Measurements from ENCODE around the gene LRWD1. TPM values are rescaled to one million over a fixed set of nuclear protein-coding genes. Genes with fewer than 3 reads are reported as not detected.
A peak's percentile ranks its signal among the peaks of the same experiment; 100 is the strongest.

The LRWD1 gene
- total RNA-seq, 1 experiment from 2014 or later, result 39.6 TPM

DNA sequence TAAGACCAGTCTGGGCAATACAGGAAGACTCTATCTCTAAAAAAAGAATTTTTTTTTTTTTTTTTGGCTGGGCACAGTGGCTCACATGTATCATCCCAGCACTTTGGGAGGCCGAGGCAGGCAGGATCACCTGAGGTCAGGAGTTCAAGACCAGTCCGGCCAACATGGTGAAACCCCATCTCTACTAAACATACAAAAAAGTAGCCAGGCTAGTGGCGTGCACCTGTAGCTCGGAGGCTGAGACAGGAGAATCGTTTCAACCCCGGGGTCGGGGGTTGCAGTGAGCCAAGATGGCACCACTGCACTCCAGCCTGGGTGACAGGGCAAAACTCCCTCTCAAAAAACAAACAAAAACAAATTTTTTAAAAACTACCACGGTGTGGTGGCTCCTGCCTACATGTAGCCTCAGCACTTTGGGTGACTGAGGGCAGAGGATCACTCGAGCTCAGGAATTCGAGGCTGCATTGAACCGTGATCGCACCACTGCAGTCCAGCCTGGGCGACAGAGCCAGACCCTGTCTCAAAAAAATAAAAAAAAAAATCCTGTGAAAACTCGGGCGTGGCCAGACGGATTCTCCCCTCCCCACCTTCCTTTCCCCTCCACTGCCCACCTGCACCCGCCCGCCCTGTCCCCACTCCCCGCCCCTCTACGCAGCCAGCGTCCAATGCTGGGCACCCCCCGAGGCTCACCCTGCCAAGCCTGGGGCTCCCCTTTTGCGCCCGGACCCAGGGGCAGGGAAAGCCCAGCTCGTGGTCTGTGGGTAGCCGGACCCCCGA is 32.2 kb upstream of the LRWD1 start:
- ChIA-PET CTCF (interaction anchor here (0.8 to 5.3 kb wide), 4 partner anchors 20 to 36 kb away, joined by 3 to 21 read pairs (median 7); partner anchors contain the start of gene PRKRIP1), POLR2A (interaction anchor here (1.0 kb wide), 2 partner anchors 9 to 37 kb away, joined by 3 to 4 read pairs; partner anchors contain the start of gene PRKRIP1)
- Mint-ChIP-seq H3K27ac (no peak overlapping the region), H3K4me3 (peak overlapping the region; percentile 75), H3K27me3 (ENCODE audit: low read depth) (no peaks in the 10 kb centered on the region), H3K36me3 (no peaks in the 10 kb centered on the region; the same call in 1 of the 2 replicates), H3K4me1 (peaks cover 29% of the 10 kb centered on the region), H3K9me3 (no peaks in the 10 kb centered on the region)
- ATAC-seq (peak; percentile 8), DNase-seq (ENCODE audit: low spot score) (no peak)
- TF ChIP-seq, protein P1, sequence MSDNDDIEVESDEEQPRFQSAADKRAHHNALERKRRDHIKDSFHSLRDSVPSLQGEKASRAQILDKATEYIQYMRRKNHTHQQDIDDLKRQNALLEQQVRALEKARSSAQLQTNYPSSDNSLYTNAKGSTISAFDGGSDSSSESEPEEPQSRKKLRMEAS (CRISPR knock-in tag; IDR thresholded peaks at IDR 0.05), result no peak
- TF ChIP-seq ZNF423 (CRISPR knock-in tag; IDR thresholded peaks at IDR 0.05), result no peak
- TF ChIP-seq NFATC4 (CRISPR knock-in tag; IDR thresholded peaks at IDR 0.05), result no peak
- TF ChIP-seq ZNF138 (CRISPR knock-in tag; conservative IDR thresholded peaks at IDR 0.05), result no peak
- no peak for TF ChIP-seq IRF2 (CRISPR knock-in tag; IDR thresholded peaks at IDR 0.05; ENCODE audit: borderline replicate concordance, low read depth)
- TF ChIP-seq, protein P2, sequence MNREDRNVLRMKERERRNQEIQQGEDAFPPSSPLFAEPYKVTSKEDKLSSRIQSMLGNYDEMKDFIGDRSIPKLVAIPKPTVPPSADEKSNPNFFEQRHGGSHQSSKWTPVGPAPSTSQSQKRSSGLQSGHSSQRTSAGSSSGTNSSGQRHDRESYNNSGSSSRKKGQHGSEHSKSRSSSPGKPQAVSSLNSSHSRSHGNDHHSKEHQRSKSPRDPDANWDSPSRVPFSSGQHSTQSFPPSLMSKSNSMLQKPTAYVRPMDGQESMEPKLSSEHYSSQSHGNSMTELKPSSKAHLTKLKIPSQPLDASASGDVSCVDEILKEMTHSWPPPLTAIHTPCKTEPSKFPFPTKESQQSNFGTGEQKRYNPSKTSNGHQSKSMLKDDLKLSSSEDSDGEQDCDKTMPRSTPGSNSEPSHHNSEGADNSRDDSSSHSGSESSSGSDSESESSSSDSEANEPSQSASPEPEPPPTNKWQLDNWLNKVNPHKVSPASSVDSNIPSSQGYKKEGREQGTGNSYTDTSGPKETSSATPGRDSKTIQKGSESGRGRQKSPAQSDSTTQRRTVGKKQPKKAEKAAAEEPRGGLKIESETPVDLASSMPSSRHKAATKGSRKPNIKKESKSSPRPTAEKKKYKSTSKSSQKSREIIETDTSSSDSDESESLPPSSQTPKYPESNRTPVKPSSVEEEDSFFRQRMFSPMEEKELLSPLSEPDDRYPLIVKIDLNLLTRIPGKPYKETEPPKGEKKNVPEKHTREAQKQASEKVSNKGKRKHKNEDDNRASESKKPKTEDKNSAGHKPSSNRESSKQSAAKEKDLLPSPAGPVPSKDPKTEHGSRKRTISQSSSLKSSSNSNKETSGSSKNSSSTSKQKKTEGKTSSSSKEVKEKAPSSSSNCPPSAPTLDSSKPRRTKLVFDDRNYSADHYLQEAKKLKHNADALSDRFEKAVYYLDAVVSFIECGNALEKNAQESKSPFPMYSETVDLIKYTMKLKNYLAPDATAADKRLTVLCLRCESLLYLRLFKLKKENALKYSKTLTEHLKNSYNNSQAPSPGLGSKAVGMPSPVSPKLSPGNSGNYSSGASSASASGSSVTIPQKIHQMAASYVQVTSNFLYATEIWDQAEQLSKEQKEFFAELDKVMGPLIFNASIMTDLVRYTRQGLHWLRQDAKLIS (CRISPR knock-in tag; IDR thresholded peaks at IDR 0.05; ENCODE audit: borderline replicate concordance), result no peak

DNA sequence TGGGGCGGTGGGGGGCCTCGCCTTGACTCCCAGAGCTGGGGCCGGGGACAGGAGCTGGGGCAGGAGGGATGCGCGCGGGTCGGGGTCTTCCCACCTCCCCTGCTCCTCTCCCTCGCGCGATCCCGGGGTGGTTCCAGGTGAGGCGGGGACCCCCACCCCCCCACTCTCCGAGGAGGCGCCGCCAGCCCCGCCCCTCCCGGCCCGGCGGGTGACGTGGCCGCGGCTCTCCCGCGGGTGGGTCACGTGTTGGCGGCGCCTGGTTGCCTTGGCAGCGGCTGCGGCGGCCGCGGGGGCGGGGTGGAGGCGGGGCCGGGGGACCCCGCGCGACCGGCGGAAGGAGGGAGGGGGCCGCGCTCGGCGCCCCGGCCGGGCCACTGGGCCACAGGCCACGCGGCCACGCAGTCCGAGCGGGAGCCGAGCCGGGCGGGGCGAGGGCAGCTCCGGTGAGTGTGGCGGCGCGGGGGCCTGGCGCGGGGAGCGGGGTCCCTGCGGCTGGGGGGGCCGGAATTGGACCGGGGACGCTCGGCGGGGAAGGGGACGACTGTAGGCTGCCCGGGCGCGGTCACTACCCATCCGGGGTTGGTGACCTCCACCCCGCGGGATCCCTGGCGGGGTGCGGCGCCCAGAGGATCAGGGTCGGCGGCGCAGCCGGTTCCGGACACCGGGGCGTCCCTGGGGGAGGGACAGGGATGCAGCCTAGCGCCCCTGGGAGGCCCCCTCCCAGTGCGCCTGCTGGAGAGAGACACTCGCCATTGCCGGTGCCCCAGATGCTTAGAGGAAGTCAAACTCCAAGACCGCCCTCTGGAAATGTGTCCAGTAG is 31.4 kb upstream of the LRWD1 start, which contains the start of gene ORAI2:
ORAI2 (plus strand) TSS at position 357 of the 820 bp plus-strand sequence. CDS start 5,382 bp downstream, outside the sequence.
- ATAC-seq (peak; percentile 53), DNase-seq (ENCODE audit: low spot score) (peak; percentile 75)
- Mint-ChIP-seq H3K4me1 (peaks cover 29% of the 10 kb centered on the region), H3K9me3 (no peaks in the 10 kb centered on the region), H3K27ac (no peak within 1 kb of the TSS; the same call in 1 of the 2 replicates), H3K36me3 (no peaks in the 10 kb centered on the region; the same call in 1 of the 2 replicates), H3K27me3 (ENCODE audit: low read depth) (no peaks in the 10 kb centered on the region), H3K4me3 (peak within 1 kb of the TSS; percentile 75)
- ChIA-PET POLR2A (interaction anchor here (1.0 kb wide), 1 partner anchor 38 kb away, joined by 4 read pairs; the partner anchor contains the start of gene PRKRIP1), CTCF (interaction anchor here (1.4 to 5.3 kb wide), 4 partner anchors 21 to 37 kb away, joined by 4 to 21 read pairs (median 8); partner anchors contain the start of gene PRKRIP1)
- TF ChIP-seq, protein P3, sequence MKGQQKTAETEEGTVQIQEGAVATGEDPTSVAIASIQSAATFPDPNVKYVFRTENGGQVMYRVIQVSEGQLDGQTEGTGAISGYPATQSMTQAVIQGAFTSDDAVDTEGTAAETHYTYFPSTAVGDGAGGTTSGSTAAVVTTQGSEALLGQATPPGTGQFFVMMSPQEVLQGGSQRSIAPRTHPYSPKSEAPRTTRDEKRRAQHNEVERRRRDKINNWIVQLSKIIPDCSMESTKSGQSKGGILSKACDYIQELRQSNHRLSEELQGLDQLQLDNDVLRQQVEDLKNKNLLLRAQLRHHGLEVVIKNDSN (CRISPR knock-in tag; IDR thresholded peaks at IDR 0.05), result peak; percentile 87
- TF ChIP-seq, protein P1 (CRISPR knock-in tag; IDR thresholded peaks at IDR 0.05), result no peak
- TF ChIP-seq, protein P4, sequence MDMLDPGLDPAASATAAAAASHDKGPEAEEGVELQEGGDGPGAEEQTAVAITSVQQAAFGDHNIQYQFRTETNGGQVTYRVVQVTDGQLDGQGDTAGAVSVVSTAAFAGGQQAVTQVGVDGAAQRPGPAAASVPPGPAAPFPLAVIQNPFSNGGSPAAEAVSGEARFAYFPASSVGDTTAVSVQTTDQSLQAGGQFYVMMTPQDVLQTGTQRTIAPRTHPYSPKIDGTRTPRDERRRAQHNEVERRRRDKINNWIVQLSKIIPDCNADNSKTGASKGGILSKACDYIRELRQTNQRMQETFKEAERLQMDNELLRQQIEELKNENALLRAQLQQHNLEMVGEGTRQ (CRISPR knock-in tag; IDR thresholded peaks at IDR 0.05), result peak; percentile 96
- TF ChIP-seq SOX15 (CRISPR knock-in tag; IDR thresholded peaks at IDR 0.05) (no peak), ZNF423 (CRISPR knock-in tag; IDR thresholded peaks at IDR 0.05) (peak; percentile 70), SP1 (CRISPR knock-in tag; conservative IDR thresholded peaks at IDR 0.05) (peak; percentile 50; the same call in 1 of the 2 replicates)

DNA sequence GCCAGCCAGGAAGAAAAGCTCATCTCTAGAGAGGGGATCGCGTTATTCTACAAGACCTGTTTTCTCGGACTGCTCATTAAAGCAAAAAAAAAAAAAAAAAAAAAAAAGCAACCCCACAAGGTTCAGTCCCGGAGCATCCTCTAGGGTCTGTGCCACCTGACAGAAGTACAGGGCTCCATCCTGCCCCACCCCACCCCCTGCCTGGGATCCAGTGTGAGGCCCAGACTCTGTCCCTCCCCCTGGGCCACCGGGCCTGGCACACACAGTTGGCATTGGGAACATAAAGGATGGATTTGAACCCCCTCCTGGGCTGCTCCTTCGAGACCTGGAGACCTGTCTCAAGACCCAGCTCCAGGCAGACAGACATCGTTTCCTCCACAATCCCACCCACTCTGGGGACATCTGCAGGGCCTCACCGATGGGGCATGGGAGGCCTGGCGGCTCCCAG is 30.7 kb upstream of the LRWD1 start:
- peaks cover 29% of the 10 kb centered on the region for H3K4me1 Mint-ChIP-seq
- peak overlapping the region; percentile 67 for H3K4me3 Mint-ChIP-seq
- ATAC-seq (peak; percentile 3; the same call in 1 of the 2 replicates), DNase-seq (ENCODE audit: low spot score) (no peak)
- no peak overlapping the region for H3K27ac Mint-ChIP-seq
- H3K27me3 Mint-ChIP-seq (ENCODE audit: low read depth), result no peaks in the 10 kb centered on the region
- no peaks in the 10 kb centered on the region for H3K9me3 Mint-ChIP-seq
- ChIA-PET POLR2A (no interaction called here), CTCF (interaction anchor here (2.0 to 5.3 kb wide), 2 partner anchors 22 to 30 kb away, joined by 6 to 21 read pairs; no protein-coding TSS in a partner anchor)
- H3K36me3 Mint-ChIP-seq, result no peaks in the 10 kb centered on the region; the same call in 1 of the 2 replicates
- TF ChIP-seq, protein P5, sequence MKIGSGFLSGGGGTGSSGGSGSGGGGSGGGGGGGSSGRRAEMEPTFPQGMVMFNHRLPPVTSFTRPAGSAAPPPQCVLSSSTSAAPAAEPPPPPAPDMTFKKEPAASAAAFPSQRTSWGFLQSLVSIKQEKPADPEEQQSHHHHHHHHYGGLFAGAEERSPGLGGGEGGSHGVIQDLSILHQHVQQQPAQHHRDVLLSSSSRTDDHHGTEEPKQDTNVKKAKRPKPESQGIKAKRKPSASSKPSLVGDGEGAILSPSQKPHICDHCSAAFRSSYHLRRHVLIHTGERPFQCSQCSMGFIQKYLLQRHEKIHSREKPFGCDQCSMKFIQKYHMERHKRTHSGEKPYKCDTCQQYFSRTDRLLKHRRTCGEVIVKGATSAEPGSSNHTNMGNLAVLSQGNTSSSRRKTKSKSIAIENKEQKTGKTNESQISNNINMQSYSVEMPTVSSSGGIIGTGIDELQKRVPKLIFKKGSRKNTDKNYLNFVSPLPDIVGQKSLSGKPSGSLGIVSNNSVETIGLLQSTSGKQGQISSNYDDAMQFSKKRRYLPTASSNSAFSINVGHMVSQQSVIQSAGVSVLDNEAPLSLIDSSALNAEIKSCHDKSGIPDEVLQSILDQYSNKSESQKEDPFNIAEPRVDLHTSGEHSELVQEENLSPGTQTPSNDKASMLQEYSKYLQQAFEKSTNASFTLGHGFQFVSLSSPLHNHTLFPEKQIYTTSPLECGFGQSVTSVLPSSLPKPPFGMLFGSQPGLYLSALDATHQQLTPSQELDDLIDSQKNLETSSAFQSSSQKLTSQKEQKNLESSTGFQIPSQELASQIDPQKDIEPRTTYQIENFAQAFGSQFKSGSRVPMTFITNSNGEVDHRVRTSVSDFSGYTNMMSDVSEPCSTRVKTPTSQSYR (CRISPR knock-in tag; IDR thresholded peaks at IDR 0.05), result no peak
- TF ChIP-seq, protein P3 (CRISPR knock-in tag; IDR thresholded peaks at IDR 0.05), result no peak
- TF ChIP-seq TEAD4 (CRISPR knock-in tag; IDR thresholded peaks at IDR 0.05) (no peak), ZNF232 (CRISPR knock-in tag; IDR thresholded peaks at IDR 0.05) (no peak), JUN (CRISPR knock-in tag; IDR thresholded peaks at IDR 0.05) (no peak), GTF2I (CRISPR knock-in tag; conservative IDR thresholded peaks at IDR 0.05) (no peak)
- TF ChIP-seq, protein P6, sequence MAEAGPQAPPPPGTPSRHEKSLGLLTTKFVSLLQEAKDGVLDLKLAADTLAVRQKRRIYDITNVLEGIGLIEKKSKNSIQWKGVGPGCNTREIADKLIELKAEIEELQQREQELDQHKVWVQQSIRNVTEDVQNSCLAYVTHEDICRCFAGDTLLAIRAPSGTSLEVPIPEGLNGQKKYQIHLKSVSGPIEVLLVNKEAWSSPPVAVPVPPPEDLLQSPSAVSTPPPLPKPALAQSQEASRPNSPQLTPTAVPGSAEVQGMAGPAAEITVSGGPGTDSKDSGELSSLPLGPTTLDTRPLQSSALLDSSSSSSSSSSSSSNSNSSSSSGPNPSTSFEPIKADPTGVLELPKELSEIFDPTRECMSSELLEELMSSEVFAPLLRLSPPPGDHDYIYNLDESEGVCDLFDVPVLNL (CRISPR knock-in tag; IDR thresholded peaks at IDR 0.05; ENCODE audit: borderline replicate concordance, low read depth), result no peak

Data from WTC11 (cell line).